NCI-H1092 (cell line): ENCODE results near the gene C2CD2.

ENCODE experiments used
- DNase-seq: peaks from one replicate; lab custom pipeline; 2025; lab: John Stamatoyannopoulos, UW

The C2CD2 gene

GRCh38 chr21:41846033-41846317 is 107.8 kb downstream of the C2CD2 start:
- no peak for DNase-seq

GRCh38 chr21:41845310-41846032 is 108.3 kb downstream of the C2CD2 start:
- DNase-seq: no peak

DNA sequence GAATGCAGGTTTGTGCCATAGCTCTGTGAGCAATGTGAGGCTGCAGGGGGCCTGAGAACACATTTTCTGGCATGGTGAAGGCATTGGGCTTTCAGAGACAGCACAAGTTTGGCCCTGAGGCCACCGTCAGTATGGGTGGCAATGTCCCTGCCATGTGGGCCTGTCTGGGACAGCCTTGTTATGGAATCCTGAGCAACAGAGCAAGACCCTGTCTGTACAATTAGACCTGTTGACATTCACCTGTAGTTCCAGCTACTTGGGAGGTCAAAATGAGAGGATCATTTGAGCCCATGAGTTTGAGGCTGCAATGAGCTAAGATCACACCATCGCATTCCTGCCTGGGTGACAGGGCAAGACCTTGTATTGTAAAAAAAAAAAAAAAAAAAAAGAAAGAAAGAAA is 110.2 kb downstream of the C2CD2 start:
- DNase-seq: no peak

GRCh38 chr21:41840880-41841279 is 112.9 kb downstream of the C2CD2 start:
- no peak for DNase-seq

DNA sequence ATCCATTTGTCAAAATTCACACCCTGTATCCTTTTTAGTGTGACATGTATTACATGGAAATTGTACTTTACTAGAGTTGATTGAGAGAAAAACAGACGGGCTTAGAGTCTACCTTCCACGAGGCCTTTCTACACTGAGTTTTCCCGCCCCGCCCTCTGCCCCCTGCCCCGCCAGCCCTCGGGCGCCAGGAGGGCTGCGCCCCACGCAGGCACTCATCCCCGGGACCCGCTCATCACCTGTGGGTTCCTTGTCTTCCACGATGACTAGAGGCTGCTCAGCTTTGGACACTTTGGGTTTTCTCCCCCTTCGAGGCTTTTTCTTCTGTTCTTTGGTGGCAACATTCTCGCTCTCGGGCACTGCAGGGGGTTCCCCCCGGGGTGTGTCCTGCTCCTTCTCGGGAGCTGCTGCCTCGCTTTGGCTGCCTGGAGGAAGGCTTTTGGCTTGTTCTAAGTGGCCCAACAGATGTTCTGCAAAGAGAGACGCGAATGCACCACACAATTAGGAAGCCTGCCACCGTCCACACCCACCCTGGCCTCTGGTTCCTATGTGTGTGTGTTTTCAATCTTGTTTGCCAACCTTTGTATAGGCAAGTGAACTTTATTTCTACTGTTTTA is 114.3 kb downstream of the C2CD2 start:
- DNase-seq: no peak

DNA sequence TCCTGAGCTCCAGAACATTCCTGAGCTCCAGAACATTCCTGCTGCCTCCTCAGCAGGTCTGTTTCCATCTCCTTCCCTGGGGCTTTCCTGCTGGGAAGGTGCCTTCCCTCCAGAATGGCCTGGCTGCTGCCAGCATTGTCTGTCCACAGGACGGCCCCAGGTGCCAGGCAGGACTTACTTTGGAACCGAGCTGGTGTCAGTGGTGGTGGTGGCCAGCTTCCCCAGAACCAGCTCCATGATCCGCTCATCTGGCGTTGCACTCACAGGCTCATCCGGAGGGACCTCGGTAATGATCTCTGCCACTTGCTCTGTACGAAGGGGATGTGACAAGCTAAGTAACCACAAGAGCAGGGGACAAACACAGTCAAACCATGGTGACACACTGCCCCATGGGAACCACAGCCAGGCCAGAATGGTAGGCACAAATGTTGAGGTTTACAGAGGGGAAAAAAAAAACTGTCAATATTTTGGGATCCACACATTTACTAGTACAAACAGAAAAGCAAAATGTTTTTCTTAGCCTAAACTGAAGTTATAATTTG is 116.0 kb downstream of the C2CD2 start:
- DNase-seq: no peak

DNA sequence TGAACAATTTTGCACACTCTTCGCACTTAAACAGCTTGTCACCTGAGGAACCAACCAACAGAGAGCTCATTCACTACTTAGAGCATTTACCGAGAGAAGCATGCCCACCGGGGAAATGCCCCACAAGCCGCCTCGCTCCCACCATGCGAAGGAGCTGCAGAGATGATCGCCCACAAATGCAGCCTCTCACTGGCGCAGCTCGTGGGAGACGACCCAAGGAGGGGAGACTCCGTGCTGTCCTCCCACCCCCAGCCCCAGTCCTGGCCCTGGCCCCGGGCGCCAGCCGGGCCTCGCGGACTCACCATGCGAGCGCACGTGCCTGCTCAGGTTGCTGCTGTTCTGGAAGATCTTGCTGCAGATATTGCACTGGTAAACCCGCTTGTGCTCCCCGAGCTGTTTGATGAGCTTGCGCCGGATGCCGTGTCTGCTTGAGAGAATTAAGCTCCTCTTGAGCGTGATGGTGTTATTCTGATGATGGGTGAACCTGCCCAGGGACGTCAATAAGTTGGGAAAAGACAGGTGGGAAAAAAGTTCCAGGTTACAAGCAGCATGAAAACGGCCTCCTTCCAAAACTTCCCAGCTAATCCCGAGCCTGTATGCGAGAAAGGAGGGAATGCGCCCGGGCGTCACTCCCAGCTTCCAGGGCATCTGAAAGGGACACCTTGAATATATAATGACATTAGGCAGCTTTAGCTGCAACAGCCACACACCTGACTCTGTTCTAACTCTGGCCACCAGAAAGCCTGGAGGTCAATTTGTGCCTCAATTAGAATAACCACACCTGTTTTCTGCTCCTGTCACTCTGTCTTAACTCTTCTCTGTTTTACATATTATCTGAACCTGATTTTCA is 117.4 kb downstream of the C2CD2 start:
- no peak for DNase-seq

DNA sequence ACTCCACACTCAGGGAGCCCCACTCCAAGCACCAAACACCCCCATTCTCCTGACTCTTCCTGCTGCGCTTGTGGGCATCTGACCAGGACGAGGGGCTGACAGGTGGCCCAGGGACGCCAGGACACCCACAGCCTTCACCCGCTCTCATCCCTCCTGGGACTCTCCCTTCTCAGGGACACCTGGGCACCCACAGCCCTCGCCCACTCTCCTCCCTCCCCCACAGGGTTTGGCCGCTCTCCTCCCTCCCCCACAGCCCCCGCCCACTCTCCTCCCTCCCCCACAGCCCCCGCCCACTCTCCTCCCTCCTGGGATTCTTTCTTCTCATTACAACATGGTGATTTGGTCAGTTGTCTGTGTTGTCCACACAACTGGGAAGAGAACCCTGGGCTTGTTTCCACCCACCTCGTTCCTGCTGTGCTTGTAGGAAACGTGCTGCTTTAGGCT is 118.1 kb downstream of the C2CD2 start:
- no peak for DNase-seq
